Fibroblast of the aortic adventitia (primary cell): ENCODE measurements around the gene LRRC8A. TPM values are rescaled to one million over a fixed set of nuclear protein-coding genes. Genes with fewer than 3 reads are reported as not detected.
A peak's percentile ranks its signal among the peaks of the same experiment; 100 is the strongest.
"Not testable (repeated sequence)": the region's sequence is repeated elsewhere in the genome, so short reads cannot be mapped to it uniquely, and the experiment has no call there.

Experiments
- DNase-seq: peaks from one replicate; pipeline ENCODE4 v3.0.0-alpha.2; 2010; ENCODE audit warnings: low read depth
- H3K4me3 ChIP-seq: 2 replicates; pipeline ENCODE4 v1.5.1; 2011; ENCODE audit warnings: low read depth, mild to moderate bottlenecking, control low read depth, low read length, moderate library complexity
- total RNA-seq: library from RNA; depleted of rRNA; stranded (reverse); fragments of >200 nt; gene quantifications from 2 replicates; pipeline ENCODE4 v1.2.3, GENCODE V29; 2012; ENCODE audit warnings: low replicate concordance
- TF ChIP-seq, protein P1 (sequence below): IDR thresholded peaks from 2 replicates; pipeline ENCODE4 v1.5.1; 2011; ENCODE audit warnings: mild to moderate bottlenecking, low read length, control low read depth, inconsistent platforms; ENCODE audit not compliant: insufficient read depth

The LRRC8A gene
- total RNA-seq, 1 donor = 50.6 TPM

DNA sequence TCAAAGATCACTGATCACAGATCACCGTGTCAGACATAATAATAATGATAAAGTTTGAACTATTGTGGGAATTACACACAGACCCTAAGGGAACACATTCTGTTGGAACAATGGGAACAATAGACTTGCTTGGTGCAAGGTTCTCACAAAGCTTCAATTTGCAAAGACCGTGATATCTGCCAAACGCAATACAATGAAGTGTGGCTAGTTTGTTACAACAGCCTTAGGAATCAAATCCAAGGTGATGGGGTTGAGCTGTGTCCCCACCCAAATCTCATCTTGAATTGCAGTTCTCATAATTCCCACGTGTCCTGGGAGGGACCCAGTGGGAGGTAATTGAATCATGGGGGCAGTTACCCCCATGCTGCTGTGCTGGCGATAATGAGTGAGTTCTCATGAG is 21.0 kb upstream of the LRRC8A start:
- DNase-seq = no peak
- TF ChIP-seq, protein P1, sequence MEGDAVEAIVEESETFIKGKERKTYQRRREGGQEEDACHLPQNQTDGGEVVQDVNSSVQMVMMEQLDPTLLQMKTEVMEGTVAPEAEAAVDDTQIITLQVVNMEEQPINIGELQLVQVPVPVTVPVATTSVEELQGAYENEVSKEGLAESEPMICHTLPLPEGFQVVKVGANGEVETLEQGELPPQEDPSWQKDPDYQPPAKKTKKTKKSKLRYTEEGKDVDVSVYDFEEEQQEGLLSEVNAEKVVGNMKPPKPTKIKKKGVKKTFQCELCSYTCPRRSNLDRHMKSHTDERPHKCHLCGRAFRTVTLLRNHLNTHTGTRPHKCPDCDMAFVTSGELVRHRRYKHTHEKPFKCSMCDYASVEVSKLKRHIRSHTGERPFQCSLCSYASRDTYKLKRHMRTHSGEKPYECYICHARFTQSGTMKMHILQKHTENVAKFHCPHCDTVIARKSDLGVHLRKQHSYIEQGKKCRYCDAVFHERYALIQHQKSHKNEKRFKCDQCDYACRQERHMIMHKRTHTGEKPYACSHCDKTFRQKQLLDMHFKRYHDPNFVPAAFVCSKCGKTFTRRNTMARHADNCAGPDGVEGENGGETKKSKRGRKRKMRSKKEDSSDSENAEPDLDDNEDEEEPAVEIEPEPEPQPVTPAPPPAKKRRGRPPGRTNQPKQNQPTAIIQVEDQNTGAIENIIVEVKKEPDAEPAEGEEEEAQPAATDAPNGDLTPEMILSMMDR = no peak
- H3K4me3 ChIP-seq = no peak overlapping the region

DNA sequence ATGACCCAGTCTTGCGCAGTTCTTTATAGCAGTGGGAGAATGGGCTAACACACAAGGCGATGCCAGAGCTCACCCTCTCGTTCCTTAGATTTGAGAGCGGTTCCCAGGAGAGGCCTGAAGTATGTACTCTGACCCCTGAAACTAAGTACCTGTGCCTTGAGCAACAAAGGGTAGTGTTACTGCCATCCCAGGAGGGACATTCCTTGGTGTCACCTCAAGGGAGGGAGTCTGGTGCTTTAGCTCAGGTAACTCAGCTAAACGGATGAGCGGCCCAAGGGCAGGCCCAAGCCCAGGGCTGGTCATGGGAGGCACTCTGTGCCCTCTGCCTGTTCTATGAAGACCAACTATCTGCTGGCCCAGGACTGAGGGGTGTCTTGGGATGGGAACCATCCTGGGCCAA is 20.4 kb upstream of the LRRC8A start:
- TF ChIP-seq, protein P1 = no peak
- no peak for DNase-seq
- H3K4me3 ChIP-seq = no peak overlapping the region

DNA sequence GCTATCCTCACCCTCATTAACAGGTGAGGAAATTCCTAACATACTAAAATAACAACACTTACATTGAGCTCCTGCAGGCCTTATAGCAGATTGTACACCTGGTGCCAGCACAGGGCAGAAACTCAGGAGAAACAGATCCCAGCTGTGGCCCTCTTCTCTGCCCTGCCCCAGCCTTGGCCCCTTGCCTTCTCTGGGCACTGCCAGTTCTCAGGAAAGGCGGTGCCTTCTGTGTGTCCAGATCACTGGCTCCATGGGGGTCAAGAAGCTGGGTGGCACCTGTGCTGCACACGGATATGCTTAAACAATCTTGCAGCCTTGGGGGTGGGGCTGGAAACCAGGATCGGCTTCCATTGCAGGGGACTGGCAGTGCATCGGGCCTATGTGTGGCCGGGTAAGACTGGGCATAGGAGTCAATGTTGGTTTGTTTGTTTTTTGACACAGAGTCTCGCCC is 19.5 kb upstream of the LRRC8A start:
- TF ChIP-seq, protein P1 = no peak
- no peak for DNase-seq
- no peak overlapping the region for H3K4me3 ChIP-seq

DNA sequence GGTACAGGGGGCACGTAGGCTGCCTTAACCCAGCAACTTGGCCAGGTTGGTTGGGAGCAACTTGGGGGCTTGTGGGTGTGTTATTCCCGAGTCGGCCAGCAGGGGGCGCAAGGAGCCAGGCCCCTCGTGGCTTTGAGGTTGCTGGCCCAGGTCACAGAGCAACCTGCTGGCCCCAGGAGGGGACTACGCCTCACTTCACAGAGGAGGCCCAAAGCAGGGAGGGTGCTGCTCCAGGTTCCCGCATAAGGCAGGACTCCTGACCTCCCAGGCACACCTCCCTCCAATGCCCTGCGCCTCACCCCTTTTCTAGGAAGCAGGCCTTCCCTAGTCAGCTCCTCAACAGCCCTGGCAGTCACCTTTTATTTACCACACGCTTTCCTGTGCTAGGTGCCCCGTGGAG is 18.3 kb upstream of the LRRC8A start:
- DNase-seq = peak; percentile 62
- TF ChIP-seq, protein P1 = peak; percentile 92

DNA sequence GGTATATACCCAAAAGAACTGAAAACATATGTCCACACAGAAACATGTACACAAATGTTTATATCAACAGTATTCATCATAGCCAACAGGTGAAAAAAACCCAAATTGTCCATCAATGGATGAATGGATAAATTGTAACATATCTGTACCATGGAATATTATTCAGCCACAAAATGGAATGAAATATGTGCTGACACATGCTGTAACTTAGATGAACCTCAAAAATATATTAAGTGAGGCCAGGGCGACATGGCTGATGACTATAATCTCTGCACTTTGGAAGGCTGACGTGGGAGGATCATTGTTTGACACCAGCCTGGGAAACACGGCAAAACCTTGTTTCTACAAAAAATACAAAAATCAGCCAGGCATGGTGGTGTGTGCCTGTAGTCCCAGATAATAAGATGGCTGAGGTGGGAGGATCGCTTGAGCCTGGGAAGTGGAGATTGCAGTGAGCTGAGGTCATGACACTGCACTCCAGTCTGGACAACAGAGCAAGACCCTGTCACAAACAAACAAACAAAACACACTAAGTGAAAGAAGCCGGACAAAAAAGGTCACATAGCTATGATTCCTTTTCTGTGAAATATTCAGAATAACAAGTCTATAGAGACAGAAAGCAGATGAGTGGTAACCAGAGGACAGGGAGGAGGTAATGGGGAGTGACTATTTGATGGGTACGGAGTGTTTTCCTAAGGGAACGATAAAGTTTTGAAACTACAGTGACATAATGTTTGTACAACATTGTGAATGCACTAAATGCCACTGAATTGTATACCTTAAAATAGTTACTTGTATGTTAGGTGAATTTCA is 11.6 kb upstream of the LRRC8A start:
- TF ChIP-seq, protein P1 = no peak
- no peak for DNase-seq
- H3K4me3 ChIP-seq = no peak overlapping the region

More for the DNA sequence above, 18.3 kb upstream of the LRRC8A start:
- no peak overlapping the region for H3K4me3 ChIP-seq

DNA sequence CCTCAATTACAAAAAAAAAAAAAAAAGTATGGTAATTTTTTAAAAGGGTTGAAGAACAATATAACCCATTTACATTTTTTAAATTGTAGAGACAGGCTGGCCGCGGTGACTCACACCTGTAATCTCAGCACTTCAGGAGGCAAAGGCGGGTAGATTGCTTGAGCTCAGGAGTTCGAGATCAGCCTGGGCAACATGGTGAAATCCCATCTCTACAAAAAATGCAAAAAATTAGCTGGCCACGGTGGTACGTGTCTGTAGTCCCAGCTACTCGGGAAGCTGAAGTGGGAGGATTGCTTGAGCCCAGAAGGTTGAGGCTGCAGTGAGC is 11.0 kb upstream of the LRRC8A start:
- not testable (repeated sequence) for DNase-seq, H3K4me3 ChIP-seq

DNA sequence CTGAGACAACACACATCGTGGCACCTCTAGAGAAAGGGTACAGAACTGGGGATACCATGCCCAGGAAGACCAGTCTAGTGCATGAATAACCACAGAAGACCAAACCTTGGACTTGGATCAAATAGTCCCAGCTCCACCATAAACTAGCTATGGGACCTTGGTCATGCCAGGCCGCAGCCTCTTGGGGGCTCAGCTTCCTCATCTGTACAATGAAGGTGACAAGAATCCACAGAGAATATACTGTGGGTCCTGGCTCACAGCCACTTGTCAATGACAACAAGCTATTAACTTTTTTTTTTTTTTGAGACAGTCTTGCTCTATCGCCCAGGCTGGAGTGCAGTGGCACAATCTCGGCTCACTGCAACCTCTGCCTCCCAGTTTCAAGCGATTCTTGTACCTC is 4.1 kb upstream of the LRRC8A start:
- no peak for DNase-seq
- H3K4me3 ChIP-seq = no peak overlapping the region
- TF ChIP-seq, protein P1 = no peak
